Measurements from ENCODE around the gene BACE2. TPM values are rescaled to one million over a fixed set of nuclear protein-coding genes. Genes with fewer than 3 reads are reported as not detected.
A peak's percentile ranks its signal among the peaks of the same experiment; 100 is the strongest.

BACE2 gene
- total RNA-seq, 1 donor from 2014 or later: 64.8 TPM

DNA sequence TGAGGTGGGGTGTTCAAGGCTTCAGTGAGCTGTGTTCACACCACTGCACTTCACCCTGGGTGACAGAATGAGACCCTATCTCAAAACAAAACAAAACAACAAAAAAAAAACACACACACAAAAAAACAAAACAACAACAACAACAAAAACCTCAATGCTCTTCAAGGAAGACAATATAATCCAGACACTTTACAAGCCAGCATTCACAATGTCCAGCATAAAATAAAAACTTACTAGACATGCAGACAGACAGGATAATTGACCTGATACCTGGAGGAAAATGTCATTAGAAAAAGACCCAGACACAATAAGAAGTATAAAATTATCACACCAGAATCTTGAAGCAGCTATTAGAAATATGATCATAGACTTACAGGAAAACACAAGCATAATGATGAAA lies 39.0 kb upstream of the BACE2 start:
- no peaks in the 10 kb centered on the region for H3K27me3 ChIP-seq (ENCODE audit: control insufficient read depth, insufficient read depth, low read length)
- no peaks in the 10 kb centered on the region for H3K36me3 ChIP-seq (ENCODE audit: control insufficient read depth, insufficient read depth, low read length)
- no peak overlapping the region for H3K4me3 ChIP-seq (ENCODE audit: low read depth, low read length)
- TF ChIP-seq, protein P1, sequence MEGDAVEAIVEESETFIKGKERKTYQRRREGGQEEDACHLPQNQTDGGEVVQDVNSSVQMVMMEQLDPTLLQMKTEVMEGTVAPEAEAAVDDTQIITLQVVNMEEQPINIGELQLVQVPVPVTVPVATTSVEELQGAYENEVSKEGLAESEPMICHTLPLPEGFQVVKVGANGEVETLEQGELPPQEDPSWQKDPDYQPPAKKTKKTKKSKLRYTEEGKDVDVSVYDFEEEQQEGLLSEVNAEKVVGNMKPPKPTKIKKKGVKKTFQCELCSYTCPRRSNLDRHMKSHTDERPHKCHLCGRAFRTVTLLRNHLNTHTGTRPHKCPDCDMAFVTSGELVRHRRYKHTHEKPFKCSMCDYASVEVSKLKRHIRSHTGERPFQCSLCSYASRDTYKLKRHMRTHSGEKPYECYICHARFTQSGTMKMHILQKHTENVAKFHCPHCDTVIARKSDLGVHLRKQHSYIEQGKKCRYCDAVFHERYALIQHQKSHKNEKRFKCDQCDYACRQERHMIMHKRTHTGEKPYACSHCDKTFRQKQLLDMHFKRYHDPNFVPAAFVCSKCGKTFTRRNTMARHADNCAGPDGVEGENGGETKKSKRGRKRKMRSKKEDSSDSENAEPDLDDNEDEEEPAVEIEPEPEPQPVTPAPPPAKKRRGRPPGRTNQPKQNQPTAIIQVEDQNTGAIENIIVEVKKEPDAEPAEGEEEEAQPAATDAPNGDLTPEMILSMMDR (IDR thresholded peaks at IDR 0.05; ENCODE audit: insufficient read depth, low read length, severe bottlenecking): no peak
- FAIRE-seq (no peak), DNase-seq (ENCODE audit: low read depth) (no peak)

DNA sequence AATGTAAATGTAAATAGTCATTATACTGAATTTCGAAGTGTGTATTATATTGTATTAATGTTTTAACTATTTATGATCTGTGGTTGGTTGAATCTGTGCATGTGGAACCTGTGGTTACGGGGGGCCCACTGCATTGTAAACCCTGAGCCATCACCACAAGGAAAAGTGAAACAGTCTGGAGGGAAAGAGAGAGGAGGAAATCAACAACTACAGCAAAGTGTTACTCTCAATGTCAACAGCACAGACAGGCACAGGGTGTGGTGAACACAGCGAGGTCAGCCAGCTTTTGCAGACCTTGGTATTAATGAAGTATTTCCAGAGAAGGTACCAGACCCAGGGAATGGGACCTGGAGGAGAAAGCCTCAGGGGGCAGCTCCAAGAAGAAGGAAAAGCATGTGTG lies 37.1 kb upstream of the BACE2 start:
- Histone ChIP-seq H3K27me3 (ENCODE audit: control insufficient read depth, insufficient read depth, low read length) (no peaks in the 10 kb centered on the region), H3K36me3 (ENCODE audit: control insufficient read depth, insufficient read depth, low read length) (no peaks in the 10 kb centered on the region), H3K4me3 (ENCODE audit: low read depth, low read length) (no peak overlapping the region)
- peak; percentile 40 for FAIRE-seq
- DNase-seq (ENCODE audit: low read depth): no peak
- TF ChIP-seq, protein P1 (IDR thresholded peaks at IDR 0.05; ENCODE audit: insufficient read depth, low read length, severe bottlenecking): no peak

DNA sequence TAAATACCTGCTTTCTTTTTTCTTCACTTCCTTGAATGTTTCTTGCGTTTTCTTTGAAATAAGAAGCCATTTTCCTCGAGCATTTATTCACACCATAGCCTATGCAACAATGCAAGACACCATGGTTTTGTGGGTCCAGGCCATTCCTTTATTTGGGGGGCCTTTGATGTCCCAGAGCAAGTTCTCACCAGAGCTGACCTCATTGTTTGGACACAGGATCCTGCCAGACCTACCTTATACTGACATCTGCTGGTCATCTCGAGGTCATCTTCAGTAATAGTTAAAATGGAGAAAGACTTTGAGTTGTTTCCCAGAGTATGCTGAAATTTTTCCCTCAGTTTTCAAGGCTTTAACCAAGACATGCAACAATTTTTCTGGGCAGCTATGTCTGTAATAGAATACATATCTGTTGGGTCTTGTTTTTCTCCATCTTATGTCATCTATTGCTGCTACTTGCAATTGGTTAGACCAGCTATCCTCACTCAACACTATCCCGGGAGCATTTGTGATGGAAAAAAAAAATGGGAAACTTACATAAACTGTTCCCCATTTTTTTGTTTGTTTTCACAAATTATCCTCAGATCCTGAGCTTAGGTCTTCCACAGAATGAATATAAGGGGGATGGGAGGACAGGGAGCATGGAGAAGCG lies 34.0 kb upstream of the BACE2 start:
- no peak for FAIRE-seq
- Histone ChIP-seq H3K27me3 (ENCODE audit: control insufficient read depth, insufficient read depth, low read length) (no peaks in the 10 kb centered on the region), H3K4me3 (ENCODE audit: low read depth, low read length) (no peak overlapping the region), H3K36me3 (ENCODE audit: control insufficient read depth, insufficient read depth, low read length) (no peaks in the 10 kb centered on the region)
- peak; percentile 47 for DNase-seq (ENCODE audit: low read depth)
- TF ChIP-seq, protein P1 (IDR thresholded peaks at IDR 0.05; ENCODE audit: insufficient read depth, low read length, severe bottlenecking): peak; percentile 65

DNA sequence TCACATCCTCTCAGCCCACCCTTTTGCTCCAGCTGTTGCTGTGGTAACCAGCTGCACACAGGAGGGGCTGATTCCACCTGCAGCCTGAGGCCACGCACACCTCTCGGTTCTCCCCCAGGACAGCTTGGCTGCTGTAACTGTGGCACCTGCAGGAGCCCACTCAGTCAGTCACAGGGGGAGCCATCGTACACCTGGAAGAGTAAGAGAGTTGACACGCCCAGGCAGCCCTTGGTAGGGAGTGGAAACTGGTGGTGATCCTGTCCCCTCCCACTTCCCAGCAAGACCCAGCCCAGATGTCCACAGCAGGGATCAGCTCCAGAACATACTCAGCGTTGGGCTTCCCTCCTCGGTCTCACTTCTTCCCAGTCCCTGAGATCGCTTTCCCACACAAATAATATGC lies 32.2 kb upstream of the BACE2 start:
- FAIRE-seq (no peak), DNase-seq (ENCODE audit: low read depth) (no peak)
- Histone ChIP-seq H3K27me3 (ENCODE audit: control insufficient read depth, insufficient read depth, low read length) (no peaks in the 10 kb centered on the region), H3K4me3 (ENCODE audit: low read depth, low read length) (no peak overlapping the region), H3K36me3 (ENCODE audit: control insufficient read depth, insufficient read depth, low read length) (no peaks in the 10 kb centered on the region)
- TF ChIP-seq, protein P1 (IDR thresholded peaks at IDR 0.05; ENCODE audit: insufficient read depth, low read length, severe bottlenecking): no peak

DNA sequence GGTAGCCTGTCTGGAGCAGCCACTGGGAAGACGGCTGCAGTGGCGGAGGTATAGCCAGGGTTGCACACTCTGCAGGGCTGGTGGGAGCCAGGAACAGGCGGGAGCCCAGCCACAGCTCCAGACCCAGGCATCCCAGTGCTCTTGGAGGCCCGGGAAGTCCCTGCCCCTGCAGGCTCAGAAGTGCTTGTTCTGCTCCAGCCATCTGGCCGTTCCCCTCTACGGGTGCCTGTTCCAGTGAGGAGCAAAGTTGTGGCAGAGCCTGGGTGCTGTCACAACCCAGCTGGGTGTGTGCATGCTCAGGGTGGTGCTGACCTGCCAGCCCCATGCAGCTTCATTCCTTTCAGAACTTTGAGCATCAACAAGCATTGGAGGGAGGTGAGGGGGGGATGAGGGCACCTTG lies 31.7 kb upstream of the BACE2 start:
- Histone ChIP-seq H3K4me3 (ENCODE audit: low read depth, low read length) (no peak overlapping the region), H3K27me3 (ENCODE audit: control insufficient read depth, insufficient read depth, low read length) (no peaks in the 10 kb centered on the region), H3K36me3 (ENCODE audit: control insufficient read depth, insufficient read depth, low read length) (no peaks in the 10 kb centered on the region)
- TF ChIP-seq, protein P1 (IDR thresholded peaks at IDR 0.05; ENCODE audit: insufficient read depth, low read length, severe bottlenecking): no peak
- DNase-seq (ENCODE audit: low read depth) (no peak), FAIRE-seq (no peak)

DNA sequence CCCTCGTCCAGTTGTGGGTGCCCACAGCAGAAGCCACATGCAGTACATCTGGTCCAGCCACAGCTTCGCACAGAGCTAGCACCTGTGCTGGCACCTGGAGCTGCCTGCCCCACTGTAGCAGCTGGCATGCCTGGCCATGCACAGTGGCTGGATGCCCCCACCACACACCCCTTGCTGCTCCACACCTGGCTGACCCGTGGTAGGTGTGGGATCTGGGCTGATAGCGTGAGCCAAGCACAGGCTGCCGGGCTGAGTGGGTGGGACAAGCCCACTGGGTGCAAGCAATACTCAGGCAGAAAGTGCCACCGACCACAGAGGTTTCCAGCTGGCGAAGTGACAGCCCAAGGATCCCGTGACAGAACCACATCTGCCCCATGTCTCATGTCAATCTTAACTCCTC lies 30.6 kb upstream of the BACE2 start:
- no peak for FAIRE-seq

More for the DNA sequence above, 30.6 kb upstream of the BACE2 start:
- no peak for DNase-seq (ENCODE audit: low read depth)
- H3K36me3 ChIP-seq (ENCODE audit: control insufficient read depth, insufficient read depth, low read length): no peaks in the 10 kb centered on the region
- H3K27me3 ChIP-seq (ENCODE audit: control insufficient read depth, insufficient read depth, low read length): no peaks in the 10 kb centered on the region
- H3K4me3 ChIP-seq (ENCODE audit: low read depth, low read length): no peak overlapping the region
- TF ChIP-seq, protein P1 (IDR thresholded peaks at IDR 0.05; ENCODE audit: insufficient read depth, low read length, severe bottlenecking): no peak

Measured in bronchial epithelial cell (primary cell).